Activated CD8-positive, alpha-beta memory T cell treated with anti-CD3 and anti-CD28 coated beads for 48 hours (primary cell): Measurements from ENCODE around the gene GPS1.

Experiments
- DNase-seq, 3 experiments: peaks; one replicate each; pipeline ENCODE4 v3.0.0-alpha.2; 2020; ENCODE audit warnings: low read depth in 2 of 3, low spot score in 2 of 3

The GPS1 gene

DNA sequence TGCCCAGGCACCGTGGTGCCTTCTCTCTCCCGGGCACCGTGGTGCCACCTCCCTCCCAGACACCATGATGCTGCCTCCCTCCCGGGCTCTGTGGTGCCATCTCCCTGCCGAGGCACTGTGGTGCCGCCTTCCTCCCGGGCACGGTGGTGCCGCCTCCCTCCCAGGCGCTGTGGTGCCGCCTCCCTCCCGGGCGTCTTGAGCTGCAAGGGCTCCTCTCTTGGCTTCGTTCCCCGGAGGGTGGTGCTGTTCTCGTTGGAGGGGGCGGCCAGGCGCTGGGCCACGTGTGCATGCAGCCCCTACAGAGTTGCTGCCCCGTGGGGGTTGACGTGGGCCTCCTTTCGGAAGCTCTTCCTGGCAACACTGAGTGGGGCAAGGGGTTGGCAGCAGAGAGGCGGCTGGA lies 37.3 kb upstream of the GPS1 start:
- no peak for DNase-seq

GRCh38 chr17:82014971-82015310 lies 36.8 kb upstream of the GPS1 start:
- no peak for DNase-seq

- DNase-seq: no peak
Measured at GRCh38 chr17:82015311-82015971, 36.3 kb upstream of the GPS1 start.

GRCh38 chr17:82016061-82016874 lies 35.4 kb upstream of the GPS1 start:
- no peak for DNase-seq

DNA sequence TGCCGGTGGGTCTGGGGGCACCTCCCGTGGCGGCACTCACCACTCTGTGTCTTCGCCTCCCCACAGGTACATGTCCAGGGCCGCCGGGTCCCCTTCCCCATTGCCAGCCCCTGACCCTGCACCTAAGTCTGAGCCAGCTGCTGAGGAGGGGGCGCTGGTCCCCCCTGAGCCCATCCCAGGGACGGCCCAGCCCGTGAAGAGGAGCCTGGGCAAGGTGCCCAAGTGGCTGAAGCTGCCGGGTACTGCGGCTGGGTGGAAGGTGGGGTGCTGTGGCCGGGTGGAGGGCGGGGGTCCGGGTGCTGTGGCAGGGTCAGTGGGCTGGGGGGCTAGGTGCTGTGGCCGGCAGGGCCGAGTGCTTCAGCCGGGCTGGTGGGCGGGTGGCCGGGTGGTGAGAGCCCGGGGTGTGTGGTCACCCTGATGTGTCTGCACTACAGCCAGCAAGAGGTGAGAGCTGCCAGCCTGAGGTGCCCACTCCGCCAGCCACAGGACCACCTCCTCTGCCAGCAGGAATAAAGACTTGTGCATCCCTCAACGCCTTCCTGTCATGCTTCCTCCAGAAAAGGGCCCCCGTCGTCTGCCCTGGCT lies 34.7 kb upstream of the GPS1 start:
- no peak for DNase-seq

GRCh38 chr17:82017612-82018151 lies 34.0 kb upstream of the GPS1 start:
- DNase-seq: no peak

DNA sequence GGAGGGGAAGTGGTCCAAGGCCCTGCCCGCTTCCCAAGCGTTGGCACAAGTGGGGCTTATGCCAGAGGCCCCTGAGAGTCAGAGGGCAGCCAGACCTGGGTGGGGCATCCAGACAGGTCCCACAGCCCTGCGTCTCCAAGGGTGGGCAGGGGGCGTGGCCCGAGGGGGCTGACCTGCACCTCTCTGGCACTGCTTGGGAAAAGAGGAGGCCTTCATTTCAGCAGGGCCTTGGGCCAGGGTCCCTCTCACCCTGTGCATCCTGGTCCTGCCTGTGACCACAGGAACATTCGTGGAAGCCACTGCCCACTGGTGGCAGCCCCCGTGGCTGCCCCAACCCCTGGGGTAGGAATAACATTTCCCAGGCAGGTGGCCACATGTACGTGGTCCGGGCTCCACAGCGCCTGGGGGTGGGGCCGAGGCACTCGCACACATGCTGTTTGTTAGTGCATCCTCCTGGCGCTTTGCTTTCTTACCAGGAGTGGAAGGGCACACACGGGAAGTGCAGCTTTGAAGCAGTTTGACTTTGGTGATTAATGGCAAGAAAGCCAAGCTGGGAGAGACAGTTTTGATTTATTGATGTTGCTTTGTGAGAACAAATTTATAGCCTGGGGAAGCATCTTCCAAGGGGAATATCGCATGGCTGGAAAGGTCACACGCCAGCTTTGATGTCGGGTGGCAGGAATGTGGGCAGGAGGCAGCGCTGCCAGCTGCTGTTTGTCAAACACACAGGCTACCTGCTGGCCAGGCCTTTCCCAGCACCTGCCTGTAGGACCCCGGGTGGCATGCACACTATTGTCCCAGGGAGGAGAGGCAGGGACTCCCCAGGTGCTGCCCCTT lies 33.3 kb upstream of the GPS1 start:
- DNase-seq: no peak

DNA sequence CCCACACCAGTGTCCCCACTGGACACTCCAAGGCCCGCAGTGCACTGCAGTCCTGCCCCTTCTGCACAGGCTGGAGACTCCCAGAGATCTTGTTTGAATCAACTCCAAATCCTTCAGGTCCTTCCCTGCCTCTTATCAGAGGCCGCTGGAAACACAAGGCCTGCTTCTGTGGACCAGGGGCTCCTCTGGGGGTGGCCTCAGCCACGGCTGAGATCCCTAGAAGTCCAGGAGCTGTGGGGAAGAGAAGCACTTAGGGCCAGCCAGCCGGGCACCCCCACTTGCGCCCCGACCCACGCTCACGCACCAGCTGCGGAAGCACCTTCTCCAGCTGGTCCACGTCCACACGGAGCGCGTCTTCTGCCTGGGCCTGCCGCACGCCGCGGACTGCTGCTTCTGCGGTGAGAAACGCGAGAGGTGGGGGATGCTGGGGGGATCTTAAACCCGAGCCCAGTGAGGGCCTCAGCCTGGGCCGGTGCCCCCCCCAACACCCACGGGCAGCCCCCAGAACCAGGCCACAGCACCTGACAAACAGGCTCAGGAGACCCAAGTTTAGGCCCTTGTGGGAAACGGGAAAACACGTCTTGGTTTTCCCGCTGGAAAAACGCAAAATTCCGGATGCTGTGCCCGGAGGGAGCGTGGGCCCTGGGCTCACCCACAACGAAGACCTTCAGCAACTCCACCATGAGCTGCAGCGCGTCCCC lies 32.6 kb upstream of the GPS1 start:
- DNase-seq: no peak

DNA sequence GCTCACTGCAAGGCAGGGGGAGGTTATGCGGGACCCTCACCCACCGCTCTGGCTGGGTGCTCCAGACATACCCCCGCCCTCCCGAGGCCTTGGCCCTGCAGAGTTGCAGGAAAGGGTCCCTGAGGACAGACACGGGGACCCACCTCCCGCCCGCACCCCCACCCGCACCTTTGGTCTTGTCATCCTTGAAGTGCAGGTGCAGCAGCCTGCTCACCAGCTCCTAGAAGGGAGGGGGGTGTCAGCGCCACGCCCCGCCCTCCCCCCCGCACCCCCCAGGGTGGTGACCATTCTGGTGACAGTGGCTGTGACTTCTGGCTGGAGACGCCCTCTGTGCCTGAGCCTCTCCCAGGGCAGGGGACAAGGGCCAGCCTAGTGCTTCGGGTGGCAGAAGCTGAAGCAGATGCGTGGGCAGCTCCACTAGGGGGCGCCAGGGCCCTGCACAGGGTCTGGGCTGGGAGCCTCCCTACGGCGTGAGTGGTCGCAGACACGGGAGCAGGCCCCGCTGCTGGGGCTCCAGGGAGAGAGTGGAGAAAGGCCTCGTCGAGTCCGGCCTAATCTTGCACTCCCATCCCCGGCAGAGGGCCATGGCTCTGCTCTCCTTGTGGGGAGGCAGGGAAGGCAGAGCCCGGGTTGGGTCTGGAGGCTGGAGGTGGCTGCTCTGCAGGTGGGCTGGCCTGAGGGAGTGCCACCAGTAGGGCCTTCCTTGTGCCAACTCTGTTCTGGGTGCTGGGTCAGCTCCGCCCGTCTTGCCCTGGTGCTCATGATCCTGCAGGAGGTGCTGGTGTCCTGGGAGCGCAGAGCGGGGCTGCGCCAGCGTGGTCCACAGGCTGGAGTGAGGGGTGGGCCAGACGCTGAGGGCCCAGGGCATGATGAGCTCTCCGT lies 31.8 kb upstream of the GPS1 start:
- peak in 2 of 3 experiments; percentile 55 to 64 for DNase-seq

- no peak for DNase-seq
Measured at GRCh38 chr17:82020572-82021106, 31.1 kb upstream of the GPS1 start.

- DNase-seq: peak in 1 of 3 experiments; percentile 35
Measured at GRCh38 chr17:82021107-82021899, 30.4 kb upstream of the GPS1 start.

GRCh38 chr17:82021900-82022309 lies 29.8 kb upstream of the GPS1 start:
- no peak for DNase-seq

GRCh38 chr17:82022310-82022980 lies 29.3 kb upstream of the GPS1 start, which contains the start of gene CENPX:
CENPX (minus strand) TSS chr17:82022878; CDS start chr17:82022861, 17 bp downstream.
- DNase-seq: no peak

DNA sequence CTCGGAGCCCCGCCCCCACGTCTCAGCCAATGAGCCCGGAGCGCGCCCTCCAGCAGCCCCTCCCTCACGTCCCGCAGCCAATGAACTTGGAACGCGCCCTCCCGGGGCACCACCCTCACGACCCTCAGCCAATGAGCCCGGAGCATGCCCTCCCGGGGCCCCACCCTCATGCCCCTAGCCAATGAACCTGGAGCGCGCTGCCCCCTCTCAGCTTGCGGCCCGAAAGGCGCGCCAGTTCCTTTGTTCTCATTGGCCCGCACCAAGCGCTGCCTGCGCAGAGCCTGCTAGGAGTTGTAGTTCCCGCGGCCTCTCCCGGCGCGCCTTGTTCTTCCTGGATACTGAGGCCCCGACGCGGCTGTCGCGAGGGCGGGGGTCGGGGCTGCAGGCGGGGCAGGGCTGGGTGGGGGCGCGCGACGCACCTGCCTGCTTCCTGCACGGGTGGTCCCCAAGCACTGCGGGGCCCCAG lies 28.7 kb upstream of the GPS1 start, which contains the start of gene LRRC45:
LRRC45 (plus strand) TSS at position 325 of the 466 bp plus-strand sequence. CDS start 339 bp downstream, outside the sequence.
- peak; percentile 95 to 100 (median 99) for DNase-seq

- peak in 1 of 3 experiments; percentile 22 for DNase-seq
Measured at GRCh38 chr17:82023447-82024241, 28.1 kb upstream of the GPS1 start.

DNA sequence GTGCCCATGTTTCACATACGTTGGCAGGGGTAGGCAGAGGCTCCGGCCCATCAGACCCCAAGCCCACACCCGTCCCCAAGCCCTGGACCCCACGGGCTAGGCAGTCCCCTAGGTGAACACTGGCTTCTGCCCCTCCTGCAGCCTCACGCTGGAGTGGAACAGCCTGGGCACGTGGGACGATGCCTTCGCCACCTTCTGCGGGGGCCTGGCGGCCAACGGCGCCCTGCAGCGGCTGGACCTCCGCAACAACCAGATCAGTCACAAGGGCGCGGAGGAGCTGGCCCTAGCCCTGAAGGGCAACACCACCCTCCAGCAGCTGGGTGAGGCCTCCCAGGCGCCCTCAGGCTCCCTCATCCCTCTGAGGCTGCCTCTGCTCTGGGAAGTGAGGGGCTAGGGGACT lies 26.8 kb upstream of the GPS1 start:
- no peak for DNase-seq
